ENCODE results near the gene UGP2.

GRCh38 chr2:63843791-63844190 is 2.1 kb downstream of the UGP2 start:
- no peak for TF ChIP-seq CTCF (IDR thresholded peaks at IDR 0.05)
- TF ChIP-seq POLR2A (IDR thresholded peaks at IDR 0.05), result no peak

All from Peyer's patch (tissue), 4 donors.